Posterior cingulate gyrus (tissue), 11 donors: ENCODE data around the gene PLD1.

Source experiments
- DNase-seq, 10 donors: peaks; one replicate each; pipeline versions ENCODE4 v3.0.0 to v3.0.0-alpha.2; 2020 to 2021; ENCODE audit warnings: mixed read lengths in 3 of 10
- intact Hi-C: fragments of 100-400 bp; cut with DNase I; formaldehyde crosslinking; loops from one replicate; pipeline ENCODE4 v1.15.1; 2023

Gene PLD1

GRCh38 chr3:171556574-171557145, 253.6 kb downstream of the PLD1 start:
- no peak for DNase-seq
- intact Hi-C loops = no loop called here

DNA sequence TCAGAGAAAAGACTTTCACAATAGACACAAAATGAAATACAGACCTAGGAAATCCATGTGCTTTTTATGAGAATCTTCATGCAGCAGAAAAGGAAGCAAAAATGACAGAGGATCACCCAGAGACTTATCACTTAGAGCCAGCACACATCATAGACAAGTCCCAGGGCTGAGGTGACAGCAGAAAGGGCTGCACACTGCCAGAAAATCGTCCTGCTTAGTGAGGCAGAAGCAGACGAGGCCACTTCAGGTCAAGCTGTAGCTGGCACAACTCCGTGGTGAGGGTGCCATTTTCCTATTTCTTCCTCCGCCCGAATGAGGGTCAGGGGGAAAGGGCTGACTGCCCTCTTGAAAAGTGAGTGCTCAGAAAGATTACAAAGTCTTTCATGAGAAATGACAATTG, 254.1 kb downstream of the PLD1 start:
- no peak for DNase-seq
- intact Hi-C loops = no loop called here

- intact Hi-C loops = no loop called here
- no peak for DNase-seq
Observed at GRCh38 chr3:171553086-171553485, 257.2 kb downstream of the PLD1 start.

DNA sequence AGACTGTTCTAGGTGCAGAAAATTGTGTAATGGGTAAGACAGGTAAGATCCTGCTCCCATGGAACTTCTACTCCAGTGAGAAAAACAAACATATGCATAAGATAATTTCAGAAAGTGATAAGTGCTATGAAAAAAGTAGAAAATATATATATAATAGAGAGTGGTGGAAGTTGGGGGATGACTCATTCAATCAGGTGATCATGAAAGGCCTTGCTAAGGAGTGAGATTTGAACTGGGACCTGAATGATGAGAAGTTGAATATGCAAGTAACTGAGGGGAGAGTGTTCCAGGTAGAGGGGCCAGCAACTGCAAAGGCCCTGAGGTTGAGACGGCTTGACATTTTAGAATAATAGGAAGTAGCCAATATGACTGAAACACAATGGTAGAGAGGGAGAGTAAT, 257.8 kb downstream of the PLD1 start:
- intact Hi-C loops = no loop called here
- DNase-seq = no peak

DNA sequence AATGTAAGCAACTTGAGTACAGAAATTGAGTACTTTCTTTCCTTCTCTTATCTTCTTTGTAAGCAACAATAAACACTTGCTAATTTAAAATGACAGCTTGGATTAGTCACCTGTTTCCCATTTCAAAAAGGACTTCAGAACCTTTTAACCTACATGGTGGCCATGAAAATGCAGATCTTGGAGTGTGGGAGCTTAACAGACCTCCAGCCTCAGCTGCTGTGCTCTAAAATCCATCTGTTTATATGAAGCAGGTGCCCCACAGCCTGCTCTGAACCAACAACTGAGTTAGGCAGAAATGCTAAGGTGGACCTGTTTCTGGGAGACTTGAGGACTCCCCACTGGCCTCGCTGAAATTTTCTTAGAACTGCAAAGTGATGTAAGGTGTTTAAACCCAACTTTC, 259.0 kb downstream of the PLD1 start:
- intact Hi-C loops = no loop called here
- DNase-seq = no peak
